HPDE6-E6E7 (cell line): ENCODE results near the gene ZNF335.
"Not testable (repeated sequence)": the region's sequence is repeated elsewhere in the genome, so short reads cannot be mapped to it uniquely, and the experiment has no call there.

Experiments
- DNase-seq: peaks from one replicate; pipeline ENCODE4 v3.0.0; 2011; ENCODE audit warnings: missing footprints; ENCODE audit errors: extremely low spot score

The ZNF335 gene

DNA sequence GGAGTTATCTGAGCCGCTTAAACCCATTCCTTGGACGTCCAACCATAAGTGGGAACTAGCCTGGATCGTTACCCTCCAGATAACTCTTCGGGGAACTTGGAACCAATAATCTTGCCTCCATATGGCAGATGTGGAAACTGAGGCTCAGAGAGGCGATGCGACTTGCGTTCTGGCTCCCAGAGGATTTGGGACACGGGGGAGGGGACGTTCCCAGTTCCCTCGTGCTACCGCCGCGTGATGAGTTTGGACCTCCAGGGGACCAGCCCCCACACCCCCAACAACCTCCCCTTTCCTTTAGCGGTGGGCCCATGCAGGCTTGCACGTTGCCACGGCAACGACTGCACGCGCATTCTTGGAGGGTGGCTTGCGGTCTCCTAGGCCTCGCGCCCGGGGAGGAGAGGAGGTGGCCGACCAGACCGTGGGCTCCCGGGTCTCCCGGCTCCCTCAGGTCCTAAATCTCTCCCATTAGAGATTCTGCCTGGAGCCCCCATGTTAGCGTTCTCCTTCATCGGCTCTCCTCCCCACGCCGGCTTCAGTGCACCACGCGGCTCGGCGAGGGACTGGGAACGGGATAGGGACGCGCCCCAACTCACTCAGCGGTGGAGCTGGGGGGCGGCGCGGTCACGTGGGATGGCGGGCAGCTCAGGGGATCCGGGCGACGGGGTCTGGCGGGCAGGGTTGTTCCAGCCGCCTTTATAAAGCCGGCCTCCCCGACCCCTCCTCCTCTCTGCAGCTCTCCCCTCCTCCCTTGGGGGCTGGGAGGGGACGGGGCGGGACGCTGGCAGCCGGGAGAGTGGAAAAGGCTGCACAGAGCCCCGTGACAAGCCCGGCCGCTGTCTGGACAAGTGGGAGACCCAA is 60.3 kb downstream of the ZNF335 start, which contains the start of gene PLTP:
PLTP (minus strand) TSS at position 670 of the 858 bp plus-strand sequence. CDS start 703 bp downstream, outside the sequence.
- no peak for DNase-seq

DNA sequence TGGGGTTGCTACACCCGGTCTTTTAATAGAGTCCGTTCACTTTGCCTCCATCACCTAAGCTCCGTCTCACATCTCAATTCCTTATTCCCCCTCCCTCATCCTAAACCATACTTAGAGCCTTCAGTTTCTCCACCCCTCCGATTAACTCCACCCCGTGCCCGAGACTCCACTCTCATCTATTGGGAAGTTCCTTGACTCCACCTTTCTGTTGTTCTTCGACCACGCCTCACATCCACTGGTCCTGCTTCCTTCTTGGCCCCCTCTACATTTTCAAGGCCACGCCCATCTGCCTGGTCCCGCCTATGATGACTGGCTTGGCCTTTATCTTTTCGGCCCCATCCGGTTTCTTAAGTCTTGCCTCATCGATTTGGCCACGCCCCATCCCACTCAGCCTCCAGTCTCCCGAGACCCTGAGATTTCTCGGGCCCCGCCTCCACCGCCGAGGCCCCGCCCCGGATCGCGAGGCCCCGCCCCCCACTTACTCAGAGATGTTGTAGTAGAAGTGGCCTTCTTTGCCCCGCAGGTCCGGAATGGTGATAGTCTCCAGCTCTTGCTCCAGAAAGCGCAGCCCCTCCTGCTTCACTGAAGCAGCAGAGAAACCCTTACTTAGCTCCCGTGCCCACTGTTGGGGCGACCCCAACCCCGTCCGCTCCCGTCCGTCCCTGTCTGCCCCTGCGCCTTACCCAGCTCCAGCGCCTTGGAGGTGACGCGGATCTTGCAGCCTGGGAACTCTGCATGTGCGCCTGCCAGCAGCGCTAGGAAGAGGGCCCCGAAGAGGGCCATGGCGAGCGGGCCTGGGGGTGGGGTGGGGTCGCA is 61.1 kb downstream of the ZNF335 start:
- peak; percentile 98 for DNase-seq

DNA sequence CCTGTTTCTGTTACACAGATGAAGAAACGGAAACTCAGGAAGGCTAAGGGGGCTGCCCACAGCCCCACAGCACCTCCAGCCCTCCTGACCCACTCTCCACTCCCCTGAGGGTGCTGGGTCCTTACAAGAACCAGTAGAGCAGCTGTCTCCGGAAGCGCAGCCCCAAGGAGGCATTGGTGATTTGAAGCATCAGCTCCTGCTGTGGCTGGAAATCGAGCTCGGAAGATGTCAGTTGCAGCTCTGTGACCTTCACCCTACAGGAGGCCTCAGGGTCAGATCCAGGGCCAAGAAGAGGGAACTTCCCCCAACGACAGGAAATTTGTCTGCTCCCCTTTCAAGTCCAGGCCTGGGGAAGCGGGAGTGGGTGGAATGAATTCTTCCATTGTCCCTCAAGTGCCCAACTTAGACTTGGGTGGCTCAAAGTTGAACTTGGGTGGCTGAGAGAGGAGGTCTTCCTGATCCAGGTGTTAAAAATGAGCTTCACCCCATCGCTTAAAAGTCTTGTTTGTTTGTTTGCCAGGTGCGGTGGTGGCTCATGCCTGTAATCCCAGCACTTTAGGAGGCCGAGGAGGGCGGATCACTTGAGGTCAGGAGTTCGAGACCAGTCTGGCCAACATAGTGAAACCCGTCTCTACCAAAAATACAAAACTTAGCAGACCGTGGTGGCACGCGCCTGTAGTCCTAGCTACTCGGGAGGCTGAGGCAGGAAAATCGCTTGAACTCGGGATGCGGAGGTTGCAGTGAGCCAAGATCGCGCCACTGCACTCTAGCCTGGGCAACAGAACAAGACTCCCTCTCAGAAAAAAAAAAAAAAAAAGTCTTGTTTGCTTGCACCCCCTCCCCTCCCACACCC is 62.0 kb downstream of the ZNF335 start:
- DNase-seq = no peak

DNA sequence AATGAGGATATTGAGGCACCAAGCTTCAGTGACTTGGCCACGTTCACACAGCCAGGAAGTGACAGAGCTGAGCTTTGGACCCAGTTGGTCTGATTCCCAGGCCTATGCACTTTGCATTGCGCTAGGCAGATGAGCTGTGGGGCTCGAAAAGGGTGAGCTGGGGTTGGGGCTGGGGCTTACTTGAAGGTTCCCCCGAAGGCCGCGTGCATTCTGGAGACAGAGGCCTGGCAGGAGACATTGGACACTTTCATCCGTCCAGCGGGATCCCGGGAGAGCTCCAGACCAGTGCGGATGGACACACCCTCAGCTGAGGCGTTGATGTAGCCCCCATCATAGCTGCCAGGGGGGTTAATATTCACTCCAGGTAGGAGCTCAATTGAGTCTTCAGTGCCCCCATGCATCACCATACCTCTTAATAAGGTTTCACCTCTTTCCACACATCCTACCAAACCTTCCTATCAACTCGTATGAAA is 62.6 kb downstream of the ZNF335 start:
- DNase-seq = no peak

DNA sequence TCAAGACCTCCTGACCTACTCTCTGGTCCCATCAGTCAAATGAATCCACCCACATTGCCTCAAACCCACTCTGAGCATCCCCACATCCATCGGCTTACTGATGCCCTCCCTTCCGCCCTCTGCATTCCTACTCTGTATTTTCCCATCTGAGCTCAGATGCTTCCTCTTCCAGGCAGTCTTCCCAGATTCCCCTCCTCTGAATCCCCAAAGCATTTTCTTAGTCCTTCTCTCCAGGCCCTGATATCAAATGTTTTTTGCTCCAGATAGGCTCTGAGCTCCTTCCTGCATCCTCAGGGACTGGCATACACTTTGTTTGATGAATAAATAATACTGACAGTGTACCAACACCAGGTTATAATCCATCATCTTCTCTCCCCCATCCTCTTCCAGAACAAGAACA is 63.9 kb downstream of the ZNF335 start:
- DNase-seq = no peak

DNA sequence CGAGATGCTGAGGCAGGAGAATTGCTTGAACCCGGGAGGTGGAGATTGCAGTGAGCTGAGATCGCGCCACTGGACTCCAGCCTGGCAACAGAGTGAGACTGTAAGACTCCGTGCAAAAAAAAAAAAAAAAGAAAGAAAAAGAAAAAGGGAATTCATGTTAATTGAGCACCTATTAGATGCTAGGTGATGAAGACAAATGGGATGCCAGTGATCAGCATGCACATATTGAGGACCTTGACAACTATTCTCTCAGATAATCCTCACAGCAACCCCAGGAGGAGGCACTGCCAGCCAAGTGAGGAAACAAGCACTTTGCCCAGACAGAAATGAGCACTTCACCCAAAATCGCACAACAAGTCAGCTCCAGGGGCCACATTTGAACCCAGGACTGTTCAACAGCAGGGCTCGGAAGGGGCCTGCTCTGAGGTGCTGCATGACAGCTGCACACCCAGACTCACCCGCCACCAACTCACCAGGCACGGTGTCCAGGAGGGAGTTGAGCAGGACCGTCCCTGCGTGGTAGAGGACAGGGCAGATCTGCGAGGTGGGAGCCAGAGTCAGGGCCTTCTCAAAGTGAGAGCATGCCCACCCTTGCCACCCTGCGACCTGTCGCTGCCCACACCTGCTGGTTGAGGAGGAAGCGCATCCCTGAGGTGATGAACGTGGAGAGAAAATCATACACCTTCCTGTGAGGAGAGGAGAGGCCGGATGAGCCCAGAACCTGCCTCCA is 64.6 kb downstream of the ZNF335 start:
- DNase-seq = no peak

DNA sequence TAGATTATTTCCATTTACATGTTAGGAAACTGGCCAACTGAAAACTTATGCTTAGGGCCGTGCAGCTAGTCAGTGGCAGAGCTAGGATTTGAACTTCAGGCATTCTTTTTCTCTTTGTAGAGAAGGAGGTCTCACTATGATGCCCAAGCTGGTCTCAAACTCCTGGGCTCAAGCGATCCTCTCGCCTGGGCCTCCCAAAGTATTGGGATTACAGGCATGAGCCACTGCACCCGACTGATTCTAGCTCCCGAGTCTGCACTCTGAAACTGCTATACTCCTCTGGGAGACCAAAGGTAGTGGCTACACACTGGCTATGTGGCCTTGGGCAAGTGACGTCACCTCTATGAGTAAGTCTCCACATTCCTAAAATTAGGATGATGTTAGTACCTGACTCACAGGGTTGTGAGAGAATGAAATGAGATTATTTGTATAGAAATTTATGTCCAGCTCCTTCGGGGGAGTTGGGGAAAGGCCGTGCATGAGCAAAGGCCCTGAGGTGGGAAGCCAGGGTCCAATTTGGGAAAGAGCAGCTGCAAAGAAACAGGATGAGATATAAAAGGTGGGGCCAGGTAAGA is 66.4 kb downstream of the ZNF335 start:
- peak; percentile 95 for DNase-seq

DNA sequence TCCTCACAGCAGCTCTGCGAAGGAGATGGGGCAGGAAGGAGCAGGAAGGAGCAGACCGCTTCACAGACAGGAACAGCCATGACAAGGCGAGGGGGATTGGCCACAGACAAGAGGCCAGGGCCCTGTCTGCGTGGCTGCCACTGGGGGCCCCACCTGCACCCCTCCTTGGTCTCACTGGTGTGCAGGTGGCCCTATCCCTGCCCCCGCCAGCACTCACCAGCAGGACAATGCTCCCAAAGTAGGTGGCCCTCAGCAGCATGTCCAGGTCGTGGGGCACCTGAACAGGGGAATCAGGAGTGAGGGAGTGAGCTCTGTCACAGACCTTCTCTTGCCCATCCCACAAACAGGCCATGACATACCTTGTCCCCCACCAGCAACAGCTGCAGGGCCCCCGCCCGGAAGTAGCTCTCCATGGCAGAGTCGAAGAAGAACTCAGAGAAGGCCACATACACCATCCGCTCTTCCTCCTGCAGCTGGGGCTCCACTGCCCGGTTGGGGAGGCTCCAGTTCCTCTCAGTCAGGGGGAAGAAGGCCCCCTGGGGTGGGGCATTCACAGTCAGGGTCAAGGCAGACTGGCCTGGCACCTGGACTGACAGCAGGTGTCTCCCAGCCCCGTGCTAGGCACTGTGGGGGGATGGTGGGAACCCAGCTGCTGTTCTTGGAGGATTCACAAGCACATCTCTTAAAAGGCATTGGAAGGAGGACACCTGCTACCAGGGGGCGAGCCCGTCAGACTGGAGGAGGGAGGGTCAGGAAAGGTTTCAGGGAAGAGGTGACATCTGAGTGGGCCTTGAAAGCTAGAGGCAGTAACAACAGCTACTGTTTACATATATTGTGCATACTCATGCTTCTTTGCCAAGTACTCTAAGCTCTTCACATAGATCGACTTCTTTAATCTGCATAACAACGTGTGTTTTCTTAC is 67.2 kb downstream of the ZNF335 start:
- no peak for DNase-seq

DNA sequence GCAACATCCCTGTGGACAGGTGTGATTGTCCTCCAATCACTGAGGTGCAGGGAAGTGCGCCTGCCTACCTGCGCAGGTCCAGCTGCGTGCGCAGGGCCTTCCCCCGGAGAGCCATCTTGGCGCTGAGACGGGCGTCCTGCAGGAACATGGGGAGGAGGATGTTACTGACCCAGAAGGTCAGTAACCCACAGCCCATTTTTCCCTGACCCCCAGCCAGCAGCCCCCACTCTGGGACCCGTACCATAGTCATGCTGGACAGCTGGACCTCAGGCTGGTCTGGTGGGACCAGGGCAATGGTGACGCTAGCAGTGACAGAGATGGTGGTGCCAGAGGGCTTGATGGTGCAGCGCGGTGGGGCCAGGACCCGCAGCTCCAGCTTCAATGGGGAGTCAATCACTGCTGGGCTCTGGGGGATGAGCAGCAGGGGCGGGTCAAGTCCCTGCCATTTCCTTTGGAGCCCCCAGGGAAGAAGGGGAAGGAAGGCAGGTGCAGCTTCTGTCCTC is 69.8 kb downstream of the ZNF335 start:
- no peak for DNase-seq

DNA sequence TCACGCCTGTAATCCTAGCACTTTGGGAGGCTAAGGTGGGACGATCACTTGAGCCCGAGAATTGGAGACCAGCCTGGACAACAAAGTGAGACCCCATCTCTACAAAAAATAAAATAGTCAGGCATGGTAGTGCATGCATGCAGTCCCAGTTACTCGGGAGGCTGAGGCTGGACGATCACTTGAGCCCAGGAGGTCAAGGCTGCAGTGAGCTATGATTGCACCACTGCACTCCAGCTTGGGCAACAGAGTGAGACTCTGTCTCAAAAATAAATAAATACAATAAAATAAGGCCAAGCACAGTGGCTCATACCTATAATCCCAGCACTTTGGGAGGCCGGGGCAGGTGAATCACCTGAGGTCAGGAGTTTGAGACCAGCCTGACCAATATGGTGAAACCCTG is 70.7 kb downstream of the ZNF335 start:
- DNase-seq = not testable (repeated sequence)

DNA sequence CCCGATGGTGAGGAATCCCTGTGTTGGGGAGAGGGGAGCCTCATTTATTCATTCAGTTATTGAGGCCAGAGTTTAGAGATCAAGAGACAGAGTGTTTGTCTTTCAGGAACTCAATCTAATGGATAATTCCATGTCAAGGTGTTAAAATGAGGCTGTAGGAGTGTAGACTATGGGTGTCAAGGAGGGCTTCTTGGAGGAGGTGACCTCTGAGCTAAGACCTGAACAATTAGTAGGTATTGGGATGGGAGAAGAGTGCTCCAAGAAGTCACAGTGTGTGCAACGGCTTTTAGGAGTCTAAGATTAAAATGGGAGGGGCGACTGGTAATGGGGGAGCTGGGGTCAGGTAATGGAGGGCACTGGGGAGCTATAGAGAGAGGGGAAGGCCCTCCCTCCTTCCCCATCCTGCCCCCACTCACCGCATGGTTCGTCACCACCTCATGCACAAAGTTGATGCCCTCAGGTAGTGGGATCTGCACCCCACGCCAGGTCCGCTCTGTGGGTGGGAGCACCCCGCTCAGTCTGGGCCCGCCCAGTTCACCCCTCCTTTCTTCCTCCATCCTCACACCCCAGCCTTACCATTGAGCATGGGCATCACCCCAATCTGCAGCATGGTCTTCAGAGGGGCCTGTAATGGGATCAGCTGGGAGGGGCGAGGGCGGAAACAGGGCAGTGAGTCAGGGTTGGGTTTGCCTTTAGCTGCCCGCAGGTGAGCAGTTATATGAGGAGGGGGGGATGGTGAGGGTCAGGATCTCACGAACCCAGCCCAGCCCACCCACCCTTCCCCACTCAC is 72.8 kb downstream of the ZNF335 start:
- DNase-seq = no peak
